ENCODE results near the gene SURF6. TPM values are rescaled to one million over a fixed set of nuclear protein-coding genes. Genes with fewer than 3 reads are reported as not detected.
A peak's percentile ranks its signal among the peaks of the same experiment; 100 is the strongest.

The SURF6 gene
- total RNA-seq, 2 experiments from 2014 or later: 20.1 to 21.4 TPM

DNA sequence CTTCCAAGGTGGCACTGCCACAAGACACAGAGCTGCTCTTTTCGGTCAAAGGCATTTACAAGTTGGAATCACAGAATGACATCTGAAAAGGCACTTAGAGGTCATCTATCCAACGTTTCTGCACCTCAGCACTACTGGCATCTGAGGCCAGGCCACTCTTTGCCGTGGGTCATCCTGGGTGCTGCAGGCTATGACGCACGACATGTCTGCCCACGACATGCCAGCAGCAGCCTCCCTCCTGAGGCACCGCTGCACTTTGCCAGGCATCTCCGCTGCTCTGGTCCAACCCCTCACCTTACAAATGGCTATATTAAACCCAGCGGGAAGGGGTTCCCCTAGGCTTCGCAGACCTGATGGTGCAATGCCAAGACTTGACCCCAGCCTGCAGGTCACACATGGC is 31.8 kb upstream of the SURF6 start:
- ATAC-seq (no peak), DNase-seq (no peak)
- H3K36me3 Mint-ChIP-seq (ENCODE audit: low read depth): peaks cover 84% of the 10 kb centered on the region
- ChIA-PET CTCF (no interaction called here), POLR2A (interaction anchor here (1.1 to 11.5 kb wide), 2 partner anchors 11 to 20 kb away, joined by 9 to 160 read pairs; partner anchors contain the start of genes MED22, RPL7A, SURF1 and SURF2)
- no peak overlapping the region for H3K4me3 Mint-ChIP-seq
- no peak overlapping the region for H3K27ac Mint-ChIP-seq
- peaks cover 62% of the 10 kb centered on the region for H3K4me1 Mint-ChIP-seq (ENCODE audit: low read depth)
- H3K27me3 Mint-ChIP-seq (ENCODE audit: low read depth): no peaks in the 10 kb centered on the region
- no peaks in the 10 kb centered on the region for H3K9me3 Mint-ChIP-seq (ENCODE audit: insufficient read depth)

- Mint-ChIP-seq H3K27me3 (ENCODE audit: low read depth) (no peaks in the 10 kb centered on the region), H3K36me3 (ENCODE audit: low read depth) (peaks cover 82% of the 10 kb centered on the region), H3K9me3 (ENCODE audit: insufficient read depth) (no peaks in the 10 kb centered on the region), H3K4me3 (no peak overlapping the region), H3K27ac (peak overlapping the region; percentile 22), H3K4me1 (ENCODE audit: low read depth) (peaks cover 57% of the 10 kb centered on the region)
- ATAC-seq (no peak), DNase-seq (no peak)
- CTCF ChIA-PET: interaction anchor here (1.3 kb wide), 1 partner anchor 10 kb away, joined by 3 read pairs; no protein-coding TSS in a partner anchor
- POLR2A ChIA-PET: interaction anchor here (11.5 kb wide), 1 partner anchor 10 kb away, joined by 160 read pairs; the partner anchor contains the start of genes SURF1 and SURF2
Measured at GRCh38 chr9:133367221-133367620, 31.2 kb upstream of the SURF6 start.

- CTCF ChIA-PET: interaction anchor here (0.9 to 1.7 kb wide), 3 partner anchors 9 to 219 kb away, joined by 3 to 4 read pairs (median 3); no protein-coding TSS in a partner anchor
- H3K4me1 Mint-ChIP-seq (ENCODE audit: low read depth): peaks cover 53% of the 10 kb centered on the region
- H3K27me3 Mint-ChIP-seq (ENCODE audit: low read depth): no peaks in the 10 kb centered on the region
- H3K36me3 Mint-ChIP-seq (ENCODE audit: low read depth): peaks cover 83% of the 10 kb centered on the region
- DNase-seq (no peak), ATAC-seq (no peak)
- H3K27ac Mint-ChIP-seq: peak overlapping the region; percentile 14
- no peak overlapping the region for H3K4me3 Mint-ChIP-seq
- H3K9me3 Mint-ChIP-seq (ENCODE audit: insufficient read depth): no peaks in the 10 kb centered on the region
- POLR2A ChIA-PET: interaction anchor here (1.3 to 11.5 kb wide), 3 partner anchors 9 to 23 kb away, joined by 3 to 160 read pairs (median 5); partner anchors contain the start of genes SURF1 and SURF2
Measured at GRCh38 chr9:133366435-133366834, 30.4 kb upstream of the SURF6 start.

DNA sequence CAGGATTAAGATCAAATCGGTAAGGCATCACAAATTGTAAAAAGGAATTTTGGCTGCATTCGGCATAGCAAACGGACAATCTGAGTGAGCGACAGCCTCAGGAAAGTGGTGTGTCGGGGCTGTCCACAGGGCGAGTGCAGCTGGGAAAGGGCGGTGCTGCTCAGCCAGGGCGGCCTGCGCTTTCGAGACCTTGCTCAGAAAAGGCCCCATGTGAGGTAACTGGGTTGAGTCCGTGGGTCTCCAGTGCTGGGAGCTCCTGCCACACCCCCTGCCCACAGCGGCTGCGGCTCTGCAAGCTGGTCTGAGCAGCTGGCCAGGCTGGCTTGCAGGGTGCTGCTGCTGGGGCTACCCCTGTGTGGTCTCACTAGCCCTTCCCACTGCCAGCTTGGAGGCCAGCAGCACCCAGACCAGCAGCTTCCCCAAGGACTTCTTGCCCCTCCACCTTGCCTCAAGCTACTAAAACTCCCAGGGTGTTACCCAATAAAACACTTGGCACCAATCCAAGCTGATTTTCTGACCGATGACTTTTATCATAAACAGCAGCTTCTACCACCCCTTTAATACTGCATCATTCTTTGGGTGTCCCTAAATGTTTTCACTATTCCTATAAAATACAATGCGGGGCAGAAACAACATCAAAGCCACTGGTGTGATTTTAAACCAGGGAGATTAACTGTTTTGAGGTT is 26.5 kb upstream of the SURF6 start:
- CTCF ChIA-PET: interaction anchor here (0.8 to 1.3 kb wide), 4 partner anchors 8 to 42 kb away, joined by 3 to 5 read pairs (median 4); no protein-coding TSS in a partner anchor
- peaks cover 84% of the 10 kb centered on the region for H3K36me3 Mint-ChIP-seq (ENCODE audit: low read depth)

DNA sequence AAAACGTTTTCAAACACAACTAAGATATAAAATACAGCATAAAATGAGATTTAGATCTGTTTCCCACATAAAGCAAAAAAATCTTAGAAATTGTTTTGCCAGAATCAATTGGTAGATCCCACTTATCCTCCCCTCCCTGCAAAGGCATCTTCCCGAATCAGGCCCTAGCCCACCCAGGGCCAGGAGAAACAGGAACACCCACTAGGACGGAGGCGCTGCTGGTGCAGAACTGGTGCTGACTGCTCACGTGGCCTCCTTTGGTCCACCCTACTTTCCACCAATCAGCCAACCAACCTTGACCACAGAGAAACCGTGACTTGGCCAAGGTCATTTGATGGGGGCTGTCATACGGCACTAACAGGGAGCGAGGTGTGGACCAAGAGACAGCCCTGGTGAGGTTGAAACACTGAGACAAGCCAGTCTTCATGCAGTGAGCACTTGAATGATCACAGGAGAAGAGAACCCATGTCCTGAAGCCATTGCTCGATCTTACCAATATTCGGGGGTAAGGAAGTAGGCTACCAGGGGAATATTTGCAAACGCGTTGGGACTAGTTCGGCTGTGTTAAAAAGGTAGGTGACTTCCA is 25.6 kb upstream of the SURF6 start:
- Mint-ChIP-seq H3K9me3 (ENCODE audit: insufficient read depth) (no peaks in the 10 kb centered on the region), H3K27me3 (ENCODE audit: low read depth) (no peaks in the 10 kb centered on the region), H3K27ac (peak overlapping the region; percentile 82), H3K36me3 (ENCODE audit: low read depth) (peaks cover 77% of the 10 kb centered on the region), H3K4me1 (ENCODE audit: low read depth) (peaks cover 45% of the 10 kb centered on the region), H3K4me3 (no peak overlapping the region)
- CTCF ChIA-PET: interaction anchor here (0.5 to 1.3 kb wide), 3 partner anchors 9 to 27 kb away, joined by 3 to 5 read pairs (median 3); no protein-coding TSS in a partner anchor
- POLR2A ChIA-PET: interaction anchor here (0.5 to 8.7 kb wide), 4 partner anchors 8 to 29 kb away, joined by 4 to 160 read pairs (median 9); no protein-coding TSS in a partner anchor
- ATAC-seq: no peak
- no peak for DNase-seq

More for the DNA sequence above, 26.5 kb upstream of the SURF6 start:
- POLR2A ChIA-PET: interaction anchor here (0.9 to 2.0 kb wide), 5 partner anchors 9 to 16 kb away, joined by 3 to 14 read pairs (median 4); partner anchors contain the start of gene STKLD1
- Mint-ChIP-seq H3K4me3 (no peak overlapping the region), H3K9me3 (ENCODE audit: insufficient read depth) (no peaks in the 10 kb centered on the region), H3K4me1 (ENCODE audit: low read depth) (peaks cover 43% of the 10 kb centered on the region), H3K27me3 (ENCODE audit: low read depth) (no peaks in the 10 kb centered on the region), H3K27ac (peak overlapping the region; percentile 82)
- ATAC-seq (no peak), DNase-seq (no peak)

DNA sequence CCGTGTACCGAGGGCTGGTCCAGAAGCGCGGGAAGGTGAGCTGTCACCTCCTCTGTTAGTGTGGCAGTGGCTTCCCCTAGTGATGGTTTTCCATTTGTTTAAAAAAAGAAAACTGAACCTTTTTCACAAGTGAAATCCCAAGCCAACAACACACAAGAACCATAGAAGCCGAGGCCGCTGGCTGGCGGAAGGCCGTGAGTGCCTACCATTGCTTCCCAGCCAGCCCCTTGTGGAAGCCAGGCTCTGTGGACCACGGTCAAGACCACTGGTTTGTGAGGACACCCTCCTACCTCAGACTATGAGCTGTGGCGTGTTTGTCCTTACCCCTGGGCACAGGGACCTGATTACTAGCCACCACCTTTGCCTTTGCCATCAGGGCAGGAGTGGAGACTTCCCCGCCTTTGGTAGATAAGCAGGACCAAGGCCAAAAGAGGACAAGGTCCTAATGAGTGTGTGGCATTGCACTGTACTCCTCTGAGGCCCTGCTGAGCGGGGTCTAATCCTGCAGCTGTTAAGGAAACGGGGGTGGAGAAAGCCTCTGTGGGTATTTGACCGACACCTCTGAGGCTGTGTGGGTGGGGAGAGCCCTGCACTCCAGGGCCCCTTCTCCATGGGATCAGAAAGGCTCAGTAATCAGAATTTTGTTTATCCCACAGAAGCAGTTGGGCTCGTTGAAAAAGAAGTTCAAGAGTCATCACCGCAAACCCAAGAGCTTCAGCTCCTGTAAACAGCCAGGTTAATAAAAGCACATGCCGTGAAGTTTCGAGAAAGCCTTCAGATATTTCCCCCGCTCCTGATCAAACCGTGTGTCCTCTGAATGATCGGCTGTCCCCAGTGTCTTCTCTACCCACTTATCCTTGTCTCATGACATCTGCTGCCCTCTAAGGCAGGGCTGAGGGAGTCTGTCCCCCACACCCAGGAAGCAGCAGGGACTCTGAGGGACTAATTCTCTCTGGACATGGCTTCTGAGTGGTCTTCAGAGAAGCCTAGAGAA is 24.7 kb upstream of the SURF6 start:
- Mint-ChIP-seq H3K4me1 (ENCODE audit: low read depth) (peaks cover 40% of the 10 kb centered on the region), H3K4me3 (no peak overlapping the region)

DNA sequence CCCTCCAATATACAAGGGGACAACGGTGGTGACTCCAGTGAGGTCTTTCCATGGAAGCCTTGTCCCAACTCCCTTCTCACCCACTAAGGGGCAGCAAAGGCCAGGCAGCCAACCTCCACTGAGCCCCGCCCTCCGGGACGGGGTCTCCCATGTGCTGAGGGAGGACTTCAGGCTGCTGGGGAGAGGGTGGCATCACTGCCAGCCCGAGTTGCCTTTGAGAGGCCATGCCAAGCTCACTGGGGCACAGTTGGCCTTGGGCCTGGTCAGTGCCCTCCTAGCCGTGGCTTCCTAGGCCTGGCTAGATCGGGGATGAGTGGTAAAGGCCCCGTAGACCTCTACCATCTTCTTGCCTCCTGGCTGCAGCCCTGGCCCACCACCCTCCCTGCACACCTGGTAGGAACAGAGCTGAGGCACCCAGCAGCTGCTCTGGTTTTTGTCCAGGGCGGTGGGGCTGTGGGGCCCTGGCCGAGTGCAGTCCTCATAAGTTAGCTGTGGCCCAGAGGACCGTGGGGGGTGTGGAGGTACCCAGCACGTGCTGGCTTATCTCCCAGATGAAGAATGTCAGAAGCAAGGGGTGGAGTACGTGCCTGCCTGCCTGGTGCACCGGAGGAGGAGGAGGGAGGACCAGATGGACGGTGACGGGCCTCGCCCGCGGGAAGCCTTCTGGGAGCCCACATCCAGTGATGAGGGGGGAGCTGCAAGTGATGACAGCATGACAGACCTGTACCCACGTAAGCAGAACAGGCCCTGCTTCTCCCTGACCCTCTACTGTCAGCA is 23.6 kb upstream of the SURF6 start:
- Mint-ChIP-seq H3K27ac (peak overlapping the region; percentile 9), H3K4me1 (ENCODE audit: low read depth) (peaks cover 40% of the 10 kb centered on the region), H3K9me3 (ENCODE audit: insufficient read depth) (no peaks in the 10 kb centered on the region), H3K36me3 (ENCODE audit: low read depth) (peaks cover 58% of the 10 kb centered on the region), H3K4me3 (peak overlapping the region; percentile 22), H3K27me3 (ENCODE audit: low read depth) (no peaks in the 10 kb centered on the region)
- DNase-seq (peak; percentile 43), ATAC-seq (no peak)
- POLR2A ChIA-PET: interaction anchor here (0.6 to 8.7 kb wide), 5 partner anchors 10 to 244 kb away, joined by 3 to 160 read pairs (median 4); partner anchors contain the start of genes MED22 and RPL7A
- CTCF ChIA-PET: interaction anchor here (1.0 to 5.3 kb wide), 5 partner anchors 11 to 127 kb away, joined by 4 to 54 read pairs (median 4); partner anchors contain the start of genes MED22 and RPL7A

More for the DNA sequence above, 24.7 kb upstream of the SURF6 start:
- ChIA-PET POLR2A (interaction anchor here (1.7 to 8.7 kb wide), 2 partner anchors 9 to 14 kb away, joined by 4 to 160 read pairs; no protein-coding TSS in a partner anchor), CTCF (interaction anchor here (1.2 to 1.6 kb wide), 3 partner anchors 10 to 126 kb away, joined by 4 to 16 read pairs (median 4); no protein-coding TSS in a partner anchor)
- H3K9me3 Mint-ChIP-seq (ENCODE audit: insufficient read depth): no peaks in the 10 kb centered on the region
- no peak for ATAC-seq
- no peak for DNase-seq
- H3K27me3 Mint-ChIP-seq (ENCODE audit: low read depth): no peaks in the 10 kb centered on the region
- H3K27ac Mint-ChIP-seq: peak overlapping the region; percentile 82
- peaks cover 68% of the 10 kb centered on the region for H3K36me3 Mint-ChIP-seq (ENCODE audit: low read depth)

- H3K27ac Mint-ChIP-seq: peak overlapping the region; percentile 62
- POLR2A ChIA-PET: interaction anchor here (0.8 to 8.7 kb wide), 3 partner anchors 10 to 58 kb away, joined by 4 to 160 read pairs (median 23); partner anchors contain the start of genes MED22 and RPL7A
- ATAC-seq (no peak), DNase-seq (no peak)
- CTCF ChIA-PET: interaction anchor here (0.9 to 5.3 kb wide), 2 partner anchors 9 to 15 kb away, joined by 3 to 54 read pairs; no protein-coding TSS in a partner anchor
- peaks cover 47% of the 10 kb centered on the region for H3K36me3 Mint-ChIP-seq (ENCODE audit: low read depth)
- peak overlapping the region; percentile 78 for H3K4me3 Mint-ChIP-seq
- peaks cover 52% of the 10 kb centered on the region for H3K4me1 Mint-ChIP-seq (ENCODE audit: low read depth)
- H3K27me3 Mint-ChIP-seq (ENCODE audit: low read depth): no peaks in the 10 kb centered on the region
- H3K9me3 Mint-ChIP-seq (ENCODE audit: insufficient read depth): no peaks in the 10 kb centered on the region
Measured at GRCh38 chr9:133357656-133358055, 21.7 kb upstream of the SURF6 start.

GRCh38 chr9:133356391-133357091 is 20.6 kb upstream of the SURF6 start, which contains the start of the genes SURF1 and SURF2:
SURF1 (minus strand) TSS chr9:133356487; CDS start chr9:133356453, 34 bp downstream.
SURF2 (plus strand) TSS chr9:133356550; CDS start chr9:133356593, 43 bp downstream.
- ChIA-PET POLR2A (interaction anchor here (0.8 to 8.7 kb wide), 7 partner anchors 9 to 123 kb away, joined by 3 to 160 read pairs (median 6); partner anchors contain the start of genes MED22, RPL7A, SLC2A6 and STKLD1), CTCF (interaction anchor here (0.7 to 5.3 kb wide), 9 partner anchors 10 to 176 kb away, joined by 3 to 54 read pairs (median 4); partner anchors contain the start of gene STKLD1)
- H3K27me3 Mint-ChIP-seq (ENCODE audit: low read depth): no peaks in the 10 kb centered on the region
- ATAC-seq: peak; percentile 89
- peak; percentile 94 for DNase-seq
- H3K9me3 Mint-ChIP-seq (ENCODE audit: insufficient read depth): no peaks in the 10 kb centered on the region
- peak within 1 kb of the TSS; percentile 90 for H3K27ac Mint-ChIP-seq
- H3K4me3 Mint-ChIP-seq: peak within 1 kb of the TSS; percentile 86
- H3K4me1 Mint-ChIP-seq (ENCODE audit: low read depth): peaks cover 56% of the 10 kb centered on the region
- peaks cover 44% of the 10 kb centered on the region for H3K36me3 Mint-ChIP-seq (ENCODE audit: low read depth)

Data from activated CD8-positive, alpha-beta T cell treated with anti-CD3 and anti-CD28 coated beads, Interleukin-2, amount 10 ng/mL, durations not matched to agents 7 days and 5 days (primary cell).